HG03571 (cell line): ENCODE data around the gene MBNL1.
"Not testable (repeated sequence)": the region's sequence is repeated elsewhere in the genome, so short reads cannot be mapped to it uniquely, and the experiment has no call there.

ENCODE experiments used
- ATAC-seq: cut with Tn5 transposase; IDR thresholded peaks from one replicate; pipeline ENCODE4 v1.9.1; 2021; ENCODE audit not compliant: unreplicated experiment

Gene MBNL1

DNA sequence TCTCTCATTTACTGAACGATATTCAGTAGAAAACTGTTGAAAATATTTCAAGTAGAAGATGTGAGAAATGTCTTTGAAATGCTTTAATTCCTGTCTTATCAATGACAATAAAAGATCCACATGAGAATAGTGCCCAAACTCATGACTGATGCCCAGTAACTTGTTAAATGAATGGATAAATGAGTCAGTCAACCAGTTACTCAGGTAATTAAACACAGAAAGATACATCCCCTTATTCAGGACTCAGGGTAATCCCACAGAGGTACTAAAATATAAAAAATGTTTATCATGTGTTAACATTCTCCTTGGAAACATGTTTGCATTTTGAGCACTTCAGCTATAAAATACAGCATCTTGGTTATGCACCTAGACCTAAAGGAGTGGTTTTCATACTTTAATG lies 169.5 kb downstream of the MBNL1 start:
- ATAC-seq, result no peak

DNA sequence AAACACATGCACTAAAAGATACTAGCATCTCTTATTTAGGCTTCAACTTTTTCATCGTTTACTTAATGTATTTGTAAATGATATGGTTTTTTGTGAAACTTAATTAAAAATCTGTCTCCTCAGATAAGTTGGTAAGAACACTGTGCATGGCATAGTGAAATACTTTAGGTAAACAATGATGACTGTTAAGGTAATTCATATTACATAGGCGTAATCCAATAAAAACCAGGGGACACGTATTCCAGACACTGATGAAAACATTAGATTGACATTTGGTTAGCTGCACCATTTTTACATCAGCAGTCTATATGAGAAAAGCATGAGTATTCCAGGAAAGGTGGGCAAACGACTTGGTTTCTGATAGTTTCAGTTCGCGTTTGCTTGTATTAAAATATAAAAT lies 170.0 kb downstream of the MBNL1 start:
- no peak for ATAC-seq

DNA sequence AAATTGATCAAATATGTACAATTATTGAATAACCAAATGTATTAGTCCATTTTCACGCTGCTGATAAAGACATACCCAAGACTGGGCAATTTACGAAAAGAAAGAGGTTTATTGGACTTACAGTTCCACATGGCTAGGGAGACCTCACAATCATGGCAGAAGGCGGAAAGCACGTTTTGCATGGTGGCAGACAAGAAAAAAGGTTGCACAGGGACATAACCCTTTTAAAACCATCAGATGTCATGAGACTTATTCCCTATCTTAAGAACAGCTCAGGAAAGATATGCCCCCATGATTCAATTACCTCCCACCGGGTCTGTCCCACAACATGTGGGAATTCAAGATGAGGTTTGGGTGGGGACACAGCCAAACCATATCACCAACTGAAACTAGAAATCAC lies 171.5 kb downstream of the MBNL1 start:
- not testable (repeated sequence) for ATAC-seq

DNA sequence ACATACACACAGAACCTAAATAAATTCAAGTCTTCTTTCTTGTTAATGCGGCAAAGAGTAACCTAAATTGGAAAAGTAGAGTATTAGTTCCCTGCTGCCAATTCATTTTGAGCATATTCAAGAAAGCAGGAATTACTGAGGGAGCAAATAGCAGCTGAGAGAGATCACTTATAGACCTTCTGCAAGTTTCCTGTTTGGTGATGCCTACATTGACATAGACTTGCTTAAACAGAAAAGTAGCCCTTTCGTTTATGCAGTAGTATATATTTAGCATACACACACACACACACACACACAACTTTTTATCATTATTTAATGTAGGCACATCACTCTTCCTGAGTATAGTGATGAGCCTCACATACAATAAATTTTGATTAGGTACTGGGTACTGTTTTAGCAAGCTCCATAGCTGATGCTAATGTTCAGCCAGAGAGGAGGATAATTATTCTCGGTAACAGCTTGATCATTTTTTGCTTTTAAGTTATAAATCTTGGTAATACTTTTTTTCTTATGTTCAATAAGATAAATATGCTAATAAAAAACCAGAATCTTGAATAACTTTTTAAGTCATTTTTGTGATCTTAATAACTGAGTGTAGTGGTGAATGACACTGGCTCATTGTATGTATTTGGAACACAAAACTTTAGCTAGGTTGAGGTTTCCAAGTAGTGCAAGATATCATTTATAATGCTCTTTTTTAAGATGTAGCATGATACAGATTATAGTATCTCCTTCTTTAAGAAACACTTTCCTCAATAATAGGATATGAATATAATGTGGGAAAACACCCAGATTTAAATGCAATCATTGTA lies 174.7 kb downstream of the MBNL1 start:
- ATAC-seq, result no peak

DNA sequence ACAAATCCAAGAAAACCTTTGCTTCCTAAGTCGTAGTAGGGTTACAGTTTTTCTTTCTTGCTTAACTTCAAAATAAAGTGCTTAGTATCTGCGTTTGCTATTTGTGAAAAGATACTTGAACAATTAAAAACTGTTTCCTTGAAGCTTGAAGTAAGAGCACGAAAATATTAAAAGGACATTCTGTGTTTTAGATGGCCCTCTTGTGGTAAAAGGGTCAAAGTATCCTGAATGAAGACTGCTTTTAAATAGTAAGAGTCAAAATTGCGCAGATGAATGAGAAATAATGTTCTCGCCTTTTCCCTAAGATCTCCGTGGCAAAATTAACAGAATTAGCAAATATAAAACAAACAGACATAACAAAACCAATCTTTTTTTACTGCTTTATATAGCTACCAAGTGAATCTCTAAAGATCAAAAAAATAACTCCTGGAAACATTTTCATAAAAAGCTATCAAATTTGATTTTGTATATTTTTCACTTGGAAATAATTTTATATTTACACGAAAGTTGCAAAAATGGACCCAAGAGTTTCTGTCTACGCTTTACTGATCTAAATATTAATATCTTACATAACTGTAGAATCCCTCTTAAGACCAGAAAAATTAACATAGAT lies 175.4 kb downstream of the MBNL1 start:
- ATAC-seq, result no peak

DNA sequence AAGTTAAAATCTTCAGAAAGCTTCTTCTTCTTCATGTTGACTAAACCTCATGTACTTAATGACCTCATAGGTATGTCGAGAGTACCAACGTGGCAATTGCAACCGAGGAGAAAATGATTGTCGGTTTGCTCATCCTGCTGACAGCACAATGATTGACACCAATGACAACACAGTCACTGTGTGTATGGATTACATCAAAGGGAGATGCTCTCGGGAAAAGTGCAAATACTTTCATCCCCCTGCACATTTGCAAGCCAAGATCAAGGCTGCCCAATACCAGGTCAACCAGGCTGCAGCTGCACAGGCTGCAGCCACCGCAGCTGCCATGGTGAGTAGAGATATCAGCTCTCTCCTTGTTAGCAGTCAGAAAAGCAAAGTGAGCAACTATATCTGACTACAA lies 176.5 kb downstream of the MBNL1 start:
- ATAC-seq, result no peak

DNA sequence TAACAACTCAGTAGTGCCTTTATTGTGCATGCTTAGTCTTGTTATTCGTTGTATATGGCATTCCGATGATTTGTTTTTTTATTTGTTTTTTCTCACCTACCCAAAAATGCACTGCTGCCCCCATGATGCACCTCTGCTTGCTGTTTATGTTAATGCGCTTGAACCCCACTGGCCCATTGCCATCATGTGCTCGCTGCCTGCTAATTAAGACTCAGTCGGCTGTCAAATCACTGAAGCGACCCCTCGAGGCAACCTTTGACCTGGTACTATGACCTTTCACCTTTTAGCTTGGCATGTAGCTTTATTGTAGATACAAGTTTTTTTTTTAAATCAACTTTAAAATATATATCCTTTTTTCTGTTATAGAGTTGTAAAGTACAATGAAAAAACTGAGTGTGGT lies 177.8 kb downstream of the MBNL1 start:
- ATAC-seq, result no peak

DNA sequence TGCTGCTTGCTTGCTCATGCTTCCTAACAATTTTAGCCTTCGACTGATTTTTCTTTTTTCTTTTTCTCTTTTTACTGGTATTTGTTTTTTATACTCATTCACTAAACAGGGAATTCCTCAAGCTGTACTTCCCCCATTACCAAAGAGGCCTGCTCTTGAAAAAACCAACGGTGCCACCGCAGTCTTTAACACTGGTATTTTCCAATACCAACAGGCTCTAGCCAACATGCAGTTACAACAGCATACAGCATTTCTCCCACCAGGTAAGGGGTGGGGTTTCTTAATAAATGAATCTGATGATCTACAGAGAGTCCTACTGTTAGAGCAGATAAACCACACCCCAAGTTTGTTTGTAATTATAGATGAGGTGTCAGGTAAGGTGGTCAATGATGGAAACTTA lies 178.8 kb downstream of the MBNL1 start:
- ATAC-seq, result no peak

DNA sequence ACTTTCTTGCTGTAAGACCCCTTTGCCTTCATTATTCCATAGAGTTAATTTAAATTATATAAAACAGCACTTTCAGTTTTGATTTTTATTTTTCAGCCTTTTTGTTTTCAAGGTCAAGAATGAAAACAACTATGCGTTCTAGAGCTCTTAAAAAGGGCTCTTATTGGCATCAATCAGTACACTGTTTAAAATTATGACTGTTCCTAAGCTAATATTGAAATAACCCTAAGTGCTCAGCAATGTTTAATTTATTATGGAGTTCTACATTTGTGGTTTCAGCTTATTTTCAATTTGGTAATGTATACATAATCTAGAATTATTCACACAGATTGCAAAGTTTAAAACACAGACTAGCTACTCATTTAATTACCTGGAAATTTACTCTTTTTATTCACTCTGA lies 179.4 kb downstream of the MBNL1 start:
- no peak for ATAC-seq

DNA sequence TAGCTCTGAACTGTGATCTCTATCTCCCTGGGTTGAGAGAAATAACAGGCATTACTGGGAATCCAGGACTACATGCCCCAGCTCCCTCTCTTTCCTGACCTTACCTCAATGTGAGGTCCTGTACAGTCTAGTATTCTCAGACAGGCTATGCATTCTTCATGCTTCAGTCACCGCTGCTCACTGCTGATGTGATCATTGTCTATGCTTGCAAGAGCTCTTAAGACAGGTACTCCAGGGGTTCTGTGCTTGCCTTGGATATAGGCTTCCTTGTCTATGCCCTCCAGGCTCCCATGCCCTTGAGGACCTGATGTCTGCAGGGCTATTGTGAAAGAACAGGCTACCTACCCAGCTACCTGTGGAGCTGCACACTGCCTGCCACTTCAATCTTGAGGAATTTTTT lies 183.6 kb downstream of the MBNL1 start:
- ATAC-seq, result no peak

DNA sequence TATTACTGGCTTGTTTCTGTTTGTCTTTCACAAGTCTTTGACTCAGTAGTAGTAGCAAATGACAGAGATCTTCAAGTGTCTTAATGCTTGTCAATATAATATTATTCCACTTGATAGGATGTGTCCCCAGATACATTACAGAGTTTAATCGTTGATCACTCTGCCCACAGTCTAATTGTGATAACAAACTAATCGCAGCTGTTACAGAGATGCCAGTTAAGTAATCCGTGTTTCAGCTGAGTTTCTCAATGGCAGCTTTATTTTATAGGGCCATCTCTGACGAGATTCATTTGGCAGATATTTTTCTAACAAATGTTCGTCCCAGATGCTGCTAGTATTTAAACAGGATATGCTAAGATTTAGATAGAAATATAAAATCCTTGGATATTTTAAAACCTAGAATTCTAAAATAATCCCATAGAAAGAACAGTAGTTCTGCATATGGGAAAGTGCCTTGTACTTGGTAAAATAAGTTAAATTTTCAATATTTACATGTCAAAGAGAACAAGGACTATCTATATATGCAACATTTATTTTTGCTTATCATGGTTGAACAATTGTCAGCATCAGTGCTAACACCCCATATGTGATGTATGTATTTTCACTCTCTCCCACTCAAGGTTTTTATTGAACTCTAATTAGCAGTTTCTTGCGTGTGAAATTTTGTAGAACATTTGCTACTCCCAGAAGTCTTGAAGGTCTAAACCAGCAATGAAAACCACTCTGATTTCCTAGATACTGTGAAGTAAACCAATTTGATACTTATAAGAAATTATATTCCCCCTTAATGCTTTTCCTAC lies 185.5 kb downstream of the MBNL1 start:
- no peak for ATAC-seq

DNA sequence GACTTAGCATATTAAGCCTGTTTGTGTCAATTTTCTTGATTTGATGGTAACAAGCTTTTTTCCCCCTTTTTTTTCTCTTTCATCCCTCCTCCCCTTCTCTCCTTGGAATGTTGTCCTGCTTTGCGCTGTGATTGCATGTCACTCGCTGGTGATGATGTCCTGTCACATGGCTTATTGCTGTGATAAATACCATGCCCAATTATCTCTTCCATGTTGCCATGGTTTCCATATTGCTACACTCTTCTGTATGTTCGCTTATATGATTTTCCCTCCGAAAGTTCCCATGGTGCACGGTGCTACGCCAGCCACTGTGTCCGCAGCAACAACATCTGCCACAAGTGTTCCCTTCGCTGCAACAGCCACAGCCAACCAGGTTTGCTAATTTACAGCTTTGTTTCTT lies 187.3 kb downstream of the MBNL1 start:
- ATAC-seq, result no peak

DNA sequence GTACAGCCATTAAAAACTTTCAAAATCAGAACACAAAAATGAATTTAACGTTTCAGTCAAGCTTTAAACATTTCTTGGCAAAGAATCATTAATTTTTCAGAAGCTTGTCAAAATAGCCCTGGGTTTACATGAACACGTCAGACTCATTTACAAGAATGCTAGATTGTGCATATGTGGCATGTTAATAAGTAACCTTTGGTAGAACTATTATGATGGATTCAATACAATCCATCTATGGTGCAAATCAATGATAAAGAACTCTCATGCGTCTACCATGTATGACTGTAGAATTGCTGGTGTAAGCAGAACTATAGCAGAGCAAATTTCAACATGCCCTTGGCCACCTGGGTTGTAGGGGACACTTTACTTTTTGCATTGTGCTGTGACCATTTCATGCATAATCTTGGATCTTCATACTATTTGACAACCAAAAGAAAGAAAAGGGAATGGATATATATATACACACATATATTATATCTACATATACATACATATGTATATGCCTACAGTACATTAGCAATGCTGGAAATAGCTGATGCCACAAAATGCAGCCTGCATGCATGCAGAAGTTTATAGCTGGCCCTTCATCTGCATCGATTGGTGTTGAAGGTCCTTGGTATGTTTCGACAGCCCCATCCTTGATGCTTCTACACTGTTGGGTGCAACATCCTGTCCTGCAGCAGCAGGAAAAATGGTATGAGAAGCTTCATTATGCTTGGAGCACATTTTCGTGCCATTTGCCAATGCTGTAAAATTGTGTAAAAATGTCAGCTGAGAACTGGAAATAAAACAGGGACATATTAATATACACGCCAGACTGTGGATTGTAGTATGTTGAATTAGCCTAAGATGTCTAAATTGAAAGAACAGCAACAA lies 189.0 kb downstream of the MBNL1 start:
- no peak for ATAC-seq

DNA sequence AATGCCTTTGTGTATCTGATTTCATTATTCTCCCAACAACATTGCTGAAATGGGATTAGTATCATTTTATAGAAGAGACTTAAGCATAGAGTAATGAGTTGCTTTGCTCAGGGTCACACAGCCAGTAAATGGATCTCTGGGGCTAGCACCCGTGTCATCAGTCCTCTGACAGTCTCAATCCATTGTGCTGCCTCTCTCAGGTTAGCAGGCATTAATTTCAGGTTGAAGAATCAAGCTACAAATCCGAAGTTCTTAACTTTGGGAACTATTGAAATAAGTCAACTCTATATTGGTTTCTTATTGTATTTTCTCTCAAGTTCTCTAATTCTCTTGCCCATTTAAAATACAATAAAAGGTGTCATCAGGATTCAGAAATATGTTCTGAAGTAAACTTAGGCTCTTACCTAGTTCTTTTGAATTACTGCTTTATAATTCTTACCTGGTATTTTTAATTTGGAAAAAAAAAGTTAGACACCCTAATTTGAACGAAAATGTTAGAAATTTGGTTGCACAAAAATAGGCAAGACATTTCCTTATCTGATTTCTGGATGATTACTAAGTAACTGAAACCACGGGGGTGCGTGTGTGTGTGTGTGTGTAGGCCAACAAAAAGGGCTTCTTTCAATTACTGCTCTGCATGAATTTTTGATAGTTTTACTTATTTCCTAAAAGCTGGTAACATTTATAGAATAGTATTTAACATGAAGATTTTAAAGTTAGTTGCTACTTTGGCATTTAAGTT lies 189.8 kb downstream of the MBNL1 start:
- no peak for ATAC-seq

DNA sequence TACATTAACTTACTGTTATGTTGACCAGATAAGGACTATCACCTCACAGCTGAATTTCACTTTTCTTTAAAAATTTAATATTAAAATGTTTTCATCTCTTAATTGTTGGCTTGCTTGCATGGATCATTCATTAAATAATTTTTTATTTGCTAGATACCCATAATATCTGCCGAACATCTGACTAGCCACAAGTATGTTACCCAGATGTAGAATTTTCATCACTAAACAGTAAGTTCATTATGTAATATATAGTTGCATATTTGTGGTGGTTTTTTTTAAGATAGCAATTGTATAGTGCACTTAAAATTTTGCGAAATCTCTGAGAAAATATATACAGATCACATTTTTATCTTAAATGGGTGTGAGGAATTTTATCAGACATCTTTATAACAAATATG lies 190.4 kb downstream of the MBNL1 start:
- ATAC-seq, result no peak

DNA sequence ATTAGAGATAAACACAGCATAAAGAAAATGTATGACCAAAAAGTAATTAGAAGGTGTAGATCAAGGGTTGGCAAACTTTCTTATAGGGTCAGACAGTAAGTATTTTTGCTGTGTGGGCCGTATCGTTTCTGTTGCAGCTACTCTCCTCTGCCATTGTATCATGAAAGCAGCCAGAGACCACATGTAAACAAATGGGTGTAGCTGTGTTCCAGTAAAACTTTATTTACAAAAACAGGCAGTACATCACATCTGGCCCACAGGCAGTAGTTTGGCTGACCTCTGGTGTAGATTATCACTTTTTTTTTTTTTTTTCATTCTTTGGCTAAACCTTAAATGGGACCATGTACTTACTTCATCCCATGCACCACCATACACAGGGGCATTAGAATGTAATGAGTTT lies 190.8 kb downstream of the MBNL1 start:
- no peak for ATAC-seq

DNA sequence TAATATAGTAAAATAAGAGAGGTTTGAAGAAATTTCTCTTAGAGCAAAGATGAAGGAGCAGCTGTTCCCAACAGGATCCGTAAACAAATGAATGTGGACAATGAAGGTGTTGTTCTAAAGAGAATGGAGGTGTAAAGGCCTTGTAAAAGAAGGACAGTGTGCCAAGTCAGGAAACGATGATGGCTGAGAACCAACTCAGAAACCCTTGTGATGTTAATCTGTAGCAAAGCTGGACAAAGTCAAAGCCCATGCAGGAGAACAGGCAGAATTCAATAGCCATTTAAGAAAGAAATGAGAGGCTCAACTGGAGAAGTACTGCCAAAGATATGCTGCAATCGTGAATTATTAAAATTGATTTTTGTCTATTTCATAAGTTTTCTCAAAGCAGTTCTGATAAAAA lies 192.2 kb downstream of the MBNL1 start:
- no peak for ATAC-seq

DNA sequence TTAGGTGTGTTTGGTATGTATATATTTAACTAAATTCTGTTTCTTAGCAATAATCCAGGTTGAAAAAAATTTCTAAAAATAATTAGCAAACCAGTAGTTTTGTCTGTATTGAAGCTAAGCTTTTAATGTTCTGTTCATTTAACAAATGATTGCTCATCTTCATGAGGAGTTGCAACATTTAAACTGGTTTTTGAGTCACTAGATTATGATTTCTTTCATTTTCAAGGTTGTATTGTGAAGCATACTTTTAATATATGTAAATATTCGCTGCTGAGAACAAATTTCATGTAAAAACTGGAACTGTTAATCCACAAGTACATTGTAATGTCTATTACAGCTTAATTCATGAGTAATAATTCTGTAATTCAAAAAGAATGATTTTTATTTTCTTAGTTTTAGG lies 192.7 kb downstream of the MBNL1 start:
- no peak for ATAC-seq

DNA sequence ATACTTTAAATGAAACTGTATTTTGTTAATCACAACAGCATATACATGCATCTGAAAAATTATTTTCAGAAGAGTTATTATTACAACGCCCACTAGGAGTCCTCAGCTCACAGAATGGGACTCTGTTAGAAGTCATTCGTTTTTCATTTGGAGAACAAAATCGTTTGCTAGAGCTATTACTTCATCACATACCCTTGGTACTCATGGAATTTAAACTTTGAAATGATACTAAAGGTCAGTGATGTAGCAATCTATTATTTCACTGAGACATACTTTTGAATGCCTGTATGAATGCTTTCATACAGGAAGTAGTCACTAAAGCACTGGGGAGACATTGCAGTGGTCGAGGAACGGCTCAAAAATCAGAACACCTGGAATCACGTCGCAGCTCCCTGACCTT lies 198.1 kb downstream of the MBNL1 start:
- peak; percentile 54 for ATAC-seq

DNA sequence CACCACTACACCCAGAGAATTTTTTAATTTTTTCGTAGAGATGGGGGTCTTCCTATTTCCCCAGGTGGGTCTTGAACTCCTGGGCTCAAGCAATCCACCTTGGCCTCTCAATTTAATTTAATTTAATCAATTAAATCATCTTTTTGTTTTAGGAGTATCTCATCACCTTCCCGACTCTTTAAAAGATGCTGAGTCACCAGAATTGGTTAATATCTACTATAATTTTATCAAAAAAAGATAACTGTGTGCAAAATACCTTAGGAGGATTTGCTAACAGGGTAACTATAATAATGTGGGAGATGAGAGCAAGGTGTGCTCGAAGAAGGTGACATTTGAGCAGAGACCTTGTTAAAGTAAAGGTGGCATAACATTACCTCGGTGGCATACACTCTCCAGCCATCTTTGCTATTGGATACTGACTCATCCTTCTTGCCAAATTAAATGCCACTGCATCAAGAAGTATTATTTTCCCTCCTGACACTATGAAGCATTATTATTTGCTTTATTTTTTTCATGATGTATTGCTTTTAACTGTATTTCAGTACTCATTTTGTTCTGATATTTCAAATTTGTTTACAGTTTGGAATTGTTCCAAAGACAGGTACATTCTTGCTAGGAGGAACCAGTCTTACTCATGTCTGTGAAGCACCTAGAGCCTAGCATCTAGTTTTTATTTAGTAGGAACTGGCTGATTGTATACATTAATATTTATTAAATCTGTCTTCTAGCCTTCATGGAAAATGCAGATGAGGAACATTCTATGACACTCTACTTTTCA lies 200.7 kb downstream of the MBNL1 start:
- no peak for ATAC-seq
